Heart left ventricle (tissue), 16 donors: ENCODE results near the gene MCHR1. TPM values are rescaled to one million over a fixed set of nuclear protein-coding genes. Genes with fewer than 3 reads are reported as not detected.

Experiments
- ATAC-seq, 4 donors: fragments of 200-7000 bp; cut with Tn5 transposase; one replicate each; pipeline ENCODE4 v1.9.1; 2020 to 2022; ENCODE audit warnings: moderate library complexity in 4 of 4, mild to moderate bottlenecking in 3 of 4, moderate number of reproducible peaks in 1 of 4
- DNase-seq, 5 donors: peaks; one replicate each; pipeline ENCODE4 v3.0.0-alpha.2; 2020
- H3K27ac ChIP-seq, 12 donors: fragments of 200-600 bp; sonication (generic) in 4 of 12; one replicate each; pipeline versions ENCODE4 v1.5.0 to v1.8.0; 2016 to 2022; ENCODE audit warnings: mild to moderate bottlenecking in 2 of 12
- H3K27me3 ChIP-seq, 9 donors: fragments of 200-600 bp; sonication (generic) in 2 of 9; one replicate each; pipeline versions ENCODE4 v1.5.1 to v1.8.0; 2016 to 2022; ENCODE audit warnings: mild to moderate bottlenecking in 3 of 9
- H3K36me3 ChIP-seq, 9 donors: fragments of 200-600 bp; sonication (generic) in 2 of 9; one replicate each; pipeline versions ENCODE4 v1.5.0 to v1.8.0; 2018 to 2022; ENCODE audit warnings: mild to moderate bottlenecking in 2 of 9
- H3K4me1 ChIP-seq, 12 donors: fragments of 200-600 bp; sonication (generic) in 4 of 12; one replicate each; pipeline versions ENCODE4 v1.5.0 to v1.8.0; 2016 to 2022; ENCODE audit warnings: mild to moderate bottlenecking in 3 of 12
- H3K4me3 ChIP-seq, 12 donors: fragments of 200-600 bp; sonication (generic) in 4 of 12; one replicate each; pipeline versions ENCODE4 v1.5.0 to v1.8.0; 2017 to 2022; ENCODE audit warnings: mild to moderate bottlenecking in 9 of 12, moderate library complexity in 4 of 12
- H3K9me3 ChIP-seq, 12 donors: fragments of 200-600 bp; sonication (generic) in 4 of 12; one replicate each; pipeline versions ENCODE4 v1.5.0 to v1.8.0; 2016 to 2022; ENCODE audit warnings: mild to moderate bottlenecking in 1 of 12
- POLR2A ChIP-seq, 2 donors: fragments of 450-650 bp; IDR thresholded peaks; one replicate each; pipeline ENCODE4 v1.6.1; 2017; ENCODE audit warnings: antibody characterized with exemption in 2 of 2, mild to moderate bottlenecking in 2 of 2, moderate library complexity in 2 of 2
- WGBS, 4 donors: extraction: QIAGEN DNeasy Blood & Tissue Kit in 2 of 4; methylation state at CpG; one replicate each; pipeline versions ENCODE4 v1.1.5 to v1.1.7; 2013 to 2018; 5-methylcytosine and 5-hydroxymethylcytosine counted together
- intact Hi-C, 10 donors: fragments of 100-400 bp; cut with DNase I; formaldehyde crosslinking; loops; one replicate each; pipeline versions ENCODE4 v1.11.1 to v1.14.2; 2022
- polyA plus RNA-seq, 2 donors: library from polyadenylated mRNA; stranded (reverse); fragments of 200-250 nt; gene quantifications; one replicate each; pipeline ENCODE4 v1.2.3, GENCODE V29; 2013
- total RNA-seq, 9 donors: library from RNA; depleted of rRNA in 2 of 9; stranded (reverse); fragments of >200 nt in 2 of 9; fragmentation: NEBNext Ultra II Directional in 3 of 9; extraction: Animal tissue kit (Norgen Biotek cat#: 25700) in 3 of 9; gene quantifications; one replicate each; pipeline versions ENCODE4 v1.1.0 to v1.2.4, GENCODE V29; 2016 to 2023
- TF ChIP-seq, protein P1 (sequence below), 12 donors: fragments of 200-600 bp; sonication (generic) in 4 of 12; IDR thresholded peaks; one replicate each; pipeline versions ENCODE4 v1.5.0 to v1.8.0; 2018 to 2022; ENCODE audit warnings: antibody characterized with exemption in 12 of 12, mild to moderate bottlenecking in 5 of 12
- donor health status: ischemic (EF 13 %, LVEDD 7.1; RV severe dilation, severe dysfunction).
- donor health status: healthy with polysubstance abuse.
- donor health status: DM: no; HTN: yes; CAD: no.
- donor health status: DM: no; HTN: no; CAD: no.
- donor health status: ischemic (EF 25% LVEDD 6.9; RV normal size, moderate dysfunction).
- donor health status: ischemic (EF 25% LVEDD 5.7; RV mildly dilated, moderate dysfunction).
- donor health status: healthy.
- donor health status: DM: yes; HTN: yes; CAD: no.
- donor health status: ischemic (EF 35%, LVEDD 5.7; RV mildly dilated, moderate dysfunction).
- donor health status: nonischemic (EF 11% LVEDD 7.7; RV severe dilation, severe dysfunction).
- donor health status: DM: yes; HTN: yes; CAD: no.
- donor health status: PGD.
- donor health status: ischemic (EF 29% LVEDD 5.4; RV normal size, mild dysfunction).
- donor health status: nonischemic (EF 23%, LVEDD 6.1; RV moderate dilation, normal function).

The MCHR1 gene
- total and polyA plus RNA-seq, 11 donors, result 0.09 to 0.96 (median 0.35) TPM; not detected in 4

DNA sequence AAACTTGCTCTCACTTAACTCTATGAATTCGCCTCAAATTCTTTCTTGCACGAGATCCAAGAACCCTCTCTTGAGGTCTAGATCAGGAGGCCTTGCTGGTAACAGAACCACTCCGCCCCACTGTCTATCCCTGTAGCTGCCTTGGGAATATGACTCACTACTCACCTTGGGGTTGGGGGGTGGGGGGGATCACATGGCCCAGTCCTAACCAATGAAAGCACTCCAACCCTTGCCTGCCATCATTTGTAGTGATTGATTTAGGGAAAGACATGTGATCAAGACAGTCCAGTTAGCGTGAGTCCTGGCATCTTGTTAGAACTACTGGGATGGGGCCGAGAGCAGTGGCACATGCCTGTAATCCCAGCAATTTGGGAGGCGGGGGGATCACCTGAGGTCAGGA is 38.0 kb upstream of the MCHR1 start:
- Histone ChIP-seq H3K9me3 (no peaks in the 10 kb centered on the region), H3K4me1 (peaks cover 0 to 18% (median 6%) of the 10 kb centered on the region in 12 donors), H3K36me3 (no peaks in the 10 kb centered on the region), H3K27me3 (no peaks in the 10 kb centered on the region), H3K27ac (no peak overlapping the region), H3K4me3 (no peak overlapping the region)
- ATAC-seq (no peak), DNase-seq (no peak)
- 91 to 96% (median 95%) methylated on average over 6 of the region's 6 CpGs for WGBS, 4 donors
- TF ChIP-seq POLR2A (IDR thresholded peaks at IDR 0.05), result no peak
- TF ChIP-seq, protein P1, sequence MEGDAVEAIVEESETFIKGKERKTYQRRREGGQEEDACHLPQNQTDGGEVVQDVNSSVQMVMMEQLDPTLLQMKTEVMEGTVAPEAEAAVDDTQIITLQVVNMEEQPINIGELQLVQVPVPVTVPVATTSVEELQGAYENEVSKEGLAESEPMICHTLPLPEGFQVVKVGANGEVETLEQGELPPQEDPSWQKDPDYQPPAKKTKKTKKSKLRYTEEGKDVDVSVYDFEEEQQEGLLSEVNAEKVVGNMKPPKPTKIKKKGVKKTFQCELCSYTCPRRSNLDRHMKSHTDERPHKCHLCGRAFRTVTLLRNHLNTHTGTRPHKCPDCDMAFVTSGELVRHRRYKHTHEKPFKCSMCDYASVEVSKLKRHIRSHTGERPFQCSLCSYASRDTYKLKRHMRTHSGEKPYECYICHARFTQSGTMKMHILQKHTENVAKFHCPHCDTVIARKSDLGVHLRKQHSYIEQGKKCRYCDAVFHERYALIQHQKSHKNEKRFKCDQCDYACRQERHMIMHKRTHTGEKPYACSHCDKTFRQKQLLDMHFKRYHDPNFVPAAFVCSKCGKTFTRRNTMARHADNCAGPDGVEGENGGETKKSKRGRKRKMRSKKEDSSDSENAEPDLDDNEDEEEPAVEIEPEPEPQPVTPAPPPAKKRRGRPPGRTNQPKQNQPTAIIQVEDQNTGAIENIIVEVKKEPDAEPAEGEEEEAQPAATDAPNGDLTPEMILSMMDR (IDR thresholded peaks at IDR 0.05), result no peak
- intact Hi-C loops, result loop anchor here in 6 of 10 donors (5.0 to 10.0 kb wide), 3 partner anchors 86 to 116 kb away; no protein-coding TSS in a partner anchor

- Histone ChIP-seq H3K27ac (no peak overlapping the region), H3K4me3 (no peak overlapping the region), H3K9me3 (no peaks in the 10 kb centered on the region), H3K36me3 (no peaks in the 10 kb centered on the region), H3K27me3 (no peaks in the 10 kb centered on the region), H3K4me1 (peaks cover 0 to 20% (median 6%) of the 10 kb centered on the region in 12 donors)
- DNase-seq (no peak), ATAC-seq (no peak)
- TF ChIP-seq, protein P1 (IDR thresholded peaks at IDR 0.05), result no peak
- TF ChIP-seq POLR2A (IDR thresholded peaks at IDR 0.05), result no peak
- 86 to 99% (median 94%) methylated on average over 4 of the region's 4 CpGs for WGBS, 4 donors
- intact Hi-C loops, result loop anchor here in 6 of 10 donors (5.0 to 10.0 kb wide), 3 partner anchors 88 to 118 kb away; no protein-coding TSS in a partner anchor
These were observed 37.0 kb upstream of the MCHR1 start for GRCh38 chr22:40642316-40642715.

- intact Hi-C loops, result loop anchor here (1.0 to 10.0 kb wide), 9 partner anchors 91 to 209 kb away; no protein-coding TSS in a partner anchor
- Histone ChIP-seq H3K27me3 (no peaks in the 10 kb centered on the region), H3K27ac (peak overlapping the region in 1 of 12 donors; percentile 76), H3K36me3 (no peaks in the 10 kb centered on the region), H3K4me1 (peaks cover 0 to 8% (median 0%) of the 10 kb centered on the region in 12 donors), H3K9me3 (no peaks in the 10 kb centered on the region), H3K4me3 (no peak overlapping the region)
- DNase-seq, result no peak
- no peak for ATAC-seq
- 62 to 72% (median 70%) methylated on average over 4 of the region's 4 CpGs for WGBS, 4 donors
- TF ChIP-seq, protein P1 (IDR thresholded peaks at IDR 0.05), result no peak
- no peak for TF ChIP-seq POLR2A (IDR thresholded peaks at IDR 0.05)
These were observed 33.6 kb upstream of the MCHR1 start for GRCh38 chr22:40645579-40646197.

- H3K27me3 ChIP-seq, result no peaks in the 10 kb centered on the region
- H3K4me1 ChIP-seq, result peaks cover 0 to 31% (median 15%) of the 10 kb centered on the region in 12 donors
- DNase-seq (no peak), ATAC-seq (no peak)
- intact Hi-C loops, result loop anchor here in 8 of 10 donors (2.0 to 10.0 kb wide), 6 partner anchors 94 to 212 kb away; no protein-coding TSS in a partner anchor
- no peak overlapping the region for H3K27ac ChIP-seq
- H3K9me3 ChIP-seq, result no peaks in the 10 kb centered on the region
- no peak overlapping the region for H3K4me3 ChIP-seq
- no peaks in the 10 kb centered on the region for H3K36me3 ChIP-seq
- WGBS, 4 donors, result 88 to 97% (median 96%) methylated on average over 10 of the region's 10 CpGs
- TF ChIP-seq, protein P1 (IDR thresholded peaks at IDR 0.05), result no peak
- no peak for TF ChIP-seq POLR2A (IDR thresholded peaks at IDR 0.05)
These were observed 30.9 kb upstream of the MCHR1 start for GRCh38 chr22:40648386-40648785.
